Astrocyte of the spinal cord (primary cell): ENCODE results near the gene RAB5B.
"Not testable (repeated sequence)": the region's sequence is repeated elsewhere in the genome, so short reads cannot be mapped to it uniquely, and the experiment has no call there.

Experiments
- DNase-seq: peaks from one replicate; pipeline ENCODE4 v3.0.0; 2011; ENCODE audit warnings: low read depth, low spot score
- H3K4me3 ChIP-seq: 2 replicates; pipeline ENCODE4 v1.5.1; 2011; ENCODE audit warnings: low read depth, mild to moderate bottlenecking, low read length, moderate library complexity
- CTCF ChIP-seq: IDR thresholded peaks from 2 replicates; pipeline ENCODE4 v1.5.1; 2012; ENCODE audit warnings: low read depth, mild to moderate bottlenecking, low read length, inconsistent platforms
- in situ Hi-C: cut with HindIII; loops from 2 replicates; pipeline ENCODE4 v1.10.0; 2017; ENCODE audit warnings: low sequenced_read_pairs

Gene RAB5B

DNA sequence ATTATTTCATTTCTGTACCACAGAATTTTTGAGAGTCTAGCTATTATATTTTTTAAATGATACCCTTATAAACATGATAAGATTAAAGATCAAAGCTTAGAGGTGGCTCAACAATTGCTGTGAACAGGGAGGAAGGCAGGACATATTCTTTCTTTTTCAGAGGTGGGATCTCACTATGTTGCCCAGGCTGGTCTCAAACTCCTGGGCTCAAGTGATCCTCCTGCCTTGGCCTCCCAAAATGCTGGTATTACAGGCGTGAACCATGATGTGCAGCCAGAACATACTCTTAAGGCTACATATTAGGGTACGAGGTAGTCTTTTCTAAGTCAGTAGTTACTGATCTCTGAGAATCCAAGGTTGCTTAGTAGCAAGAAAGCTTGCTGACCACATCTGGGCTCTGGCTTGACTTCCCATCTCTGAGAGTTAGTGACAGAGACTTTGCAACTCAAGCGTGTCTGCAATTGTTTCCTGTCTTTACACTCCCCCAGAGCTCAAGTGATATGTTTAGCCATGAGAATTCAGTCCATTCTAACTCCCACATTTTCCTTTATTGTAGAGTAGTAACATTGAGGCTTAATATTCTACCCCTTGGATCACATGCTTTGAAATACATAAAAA is 8.6 kb downstream of the RAB5B start:
- no peak overlapping the region for H3K4me3 ChIP-seq
- no peak for TF ChIP-seq CTCF
- DNase-seq, result no peak
- in situ Hi-C loops, result no loop called here

DNA sequence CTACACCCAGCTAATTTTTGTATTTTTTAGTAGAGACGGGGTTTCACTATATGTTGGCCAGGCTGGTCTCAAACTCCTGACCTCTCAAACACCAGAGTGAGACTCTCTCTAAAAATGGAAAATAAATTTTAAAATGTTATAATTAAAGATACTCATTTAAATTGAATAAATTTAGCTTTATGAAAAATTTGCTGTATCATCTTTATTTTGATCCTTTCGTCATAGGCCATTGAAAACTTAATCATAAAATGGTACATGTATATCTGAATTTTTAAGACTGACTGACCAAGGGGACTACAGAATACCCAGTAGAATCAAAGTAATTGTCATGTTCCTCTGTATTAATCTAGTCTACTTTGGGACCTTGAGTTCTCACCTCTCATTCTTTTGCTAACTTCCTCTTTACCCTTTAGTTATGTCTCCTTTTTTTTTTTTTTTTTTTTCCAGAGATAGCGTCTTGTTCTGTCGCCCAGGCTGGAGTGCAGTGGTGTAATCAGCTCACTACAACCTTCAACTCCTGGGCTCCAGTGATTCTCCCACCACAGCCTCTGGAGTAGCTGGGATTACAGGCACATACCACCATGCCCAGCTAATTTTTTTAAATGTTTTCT is 9.5 kb downstream of the RAB5B start:
- no peak overlapping the region for H3K4me3 ChIP-seq
- no peak for TF ChIP-seq CTCF
- no peak for DNase-seq
- in situ Hi-C loops, result no loop called here

- no peak for DNase-seq
- TF ChIP-seq CTCF, result no peak
- in situ Hi-C loops, result no loop called here
- H3K4me3 ChIP-seq, result no peak overlapping the region
These were observed 11.0 kb downstream of the RAB5B start for GRCh38 chr12:55984861-55985260.

- TF ChIP-seq CTCF, result no peak
- DNase-seq, result no peak
- in situ Hi-C loops, result no loop called here
- H3K4me3 ChIP-seq, result no peak overlapping the region
These were observed 11.5 kb downstream of the RAB5B start for GRCh38 chr12:55985341-55985740.

DNA sequence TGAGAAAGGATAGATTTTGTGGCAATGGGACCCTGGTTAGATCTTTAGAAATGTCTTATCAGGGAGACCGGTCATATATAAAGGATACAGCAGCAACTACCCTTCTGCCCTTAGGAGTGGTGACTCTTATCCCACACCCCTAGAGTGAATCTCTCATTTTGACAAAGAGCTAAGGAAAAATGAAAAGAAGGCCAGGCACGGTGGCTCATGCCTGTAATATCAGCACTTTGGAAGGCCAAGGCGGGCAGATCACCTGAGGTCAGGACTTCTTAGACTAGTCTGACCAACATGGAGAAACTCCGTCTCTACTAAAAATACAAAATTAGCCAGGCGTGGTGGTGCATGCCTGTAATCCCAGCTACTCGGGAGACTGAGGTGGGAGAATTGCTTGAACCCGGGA is 12.1 kb downstream of the RAB5B start:
- DNase-seq, in situ Hi-C loops, H3K4me3 ChIP-seq: not testable (repeated sequence)

DNA sequence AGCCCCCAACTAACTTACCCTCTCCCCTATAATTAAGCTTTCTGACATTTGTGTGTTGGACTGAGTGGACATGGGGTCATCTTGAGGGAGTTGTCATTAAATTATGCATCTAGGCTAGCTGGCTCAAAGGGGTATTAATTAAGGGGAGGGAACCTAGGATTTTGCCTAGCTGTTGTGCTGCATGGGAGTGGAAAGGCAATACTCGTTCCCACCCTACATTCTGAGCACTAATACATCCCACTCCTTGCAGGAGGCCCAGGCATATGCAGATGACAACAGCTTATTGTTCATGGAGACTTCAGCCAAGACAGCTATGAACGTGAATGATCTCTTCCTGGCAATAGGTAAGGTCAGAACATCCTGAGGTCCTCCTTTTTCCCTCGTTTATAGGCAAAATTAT is 17.2 kb downstream of the RAB5B start:
- no peak for DNase-seq
- no peak overlapping the region for H3K4me3 ChIP-seq
- in situ Hi-C loops, result no loop called here
- no peak for TF ChIP-seq CTCF

- DNase-seq, result no peak
- TF ChIP-seq CTCF, result no peak
- H3K4me3 ChIP-seq, result no peak overlapping the region
- in situ Hi-C loops, result no loop called here
These were observed 19.5 kb downstream of the RAB5B start for GRCh38 chr12:55993230-55993853.
